Measurements from ENCODE around the gene ARHGEF17. TPM values are rescaled to one million over a fixed set of nuclear protein-coding genes. Genes with fewer than 3 reads are reported as not detected.
"Not testable (repeated sequence)": the region's sequence is repeated elsewhere in the genome, so short reads cannot be mapped to it uniquely, and the experiment has no call there.

The ARHGEF17 gene
- total RNA-seq, 1 donor from 2014 or later: 52.0 TPM

- intact Hi-C loops (cut with micrococcal nuclease): no loop called here
- ATAC-seq: no peak
- DNase-seq: no peak
These were observed 37.1 kb upstream of the ARHGEF17 start for GRCh38 chr11:73270855-73271477.

GRCh38 chr11:73271478-73271865 is 36.6 kb upstream of the ARHGEF17 start:
- ATAC-seq; intact Hi-C loops (cut with micrococcal nuclease); DNase-seq: not testable (repeated sequence)

GRCh38 chr11:73271936-73272679 is 36.0 kb upstream of the ARHGEF17 start, which contains the start of gene P2RY6:
Gene P2RY6 (plus strand): TSS chr11:73272338. CDS start chr11:73296519, 24,181 bp downstream.
- ATAC-seq (peak; percentile 66), DNase-seq (no peak)
- intact Hi-C loops (cut with micrococcal nuclease): no loop called here

GRCh38 chr11:73272680-73273038 is 35.4 kb upstream of the ARHGEF17 start:
- ATAC-seq: no peak

GRCh38 chr11:73273222-73273895 is 34.7 kb upstream of the ARHGEF17 start:
- DNase-seq (no peak), ATAC-seq (peak; percentile 34)
- intact Hi-C loops (cut with micrococcal nuclease): no loop called here

More at GRCh38 chr11:73272680-73273038, 35.4 kb upstream of the ARHGEF17 start:
- no peak for DNase-seq
- intact Hi-C loops (cut with micrococcal nuclease): no loop called here

GRCh38 chr11:73274191-73274590 is 33.9 kb upstream of the ARHGEF17 start:
- ATAC-seq; DNase-seq; intact Hi-C loops (cut with micrococcal nuclease): not testable (repeated sequence)

- no peak for DNase-seq
- ATAC-seq: no peak
- intact Hi-C loops (cut with micrococcal nuclease): no loop called here
These were observed 33.2 kb upstream of the ARHGEF17 start for GRCh38 chr11:73274722-73275380.

GRCh38 chr11:73275381-73275750 is 32.7 kb upstream of the ARHGEF17 start:
- no peak for ATAC-seq
- intact Hi-C loops (cut with micrococcal nuclease): no loop called here
- DNase-seq: no peak

- DNase-seq: no peak
- intact Hi-C loops (cut with micrococcal nuclease): no loop called here
These were observed 30.6 kb upstream of the ARHGEF17 start for GRCh38 chr11:73277467-73277866.

GRCh38 chr11:73280626-73281025 is 27.4 kb upstream of the ARHGEF17 start:
- ATAC-seq: peak; percentile 75
- DNase-seq: no peak
- intact Hi-C loops (cut with micrococcal nuclease): no loop called here

More at GRCh38 chr11:73277467-73277866, 30.6 kb upstream of the ARHGEF17 start:
- no peak for ATAC-seq

GRCh38 chr11:73281201-73281741 is 26.8 kb upstream of the ARHGEF17 start:
- peak; percentile 76 for ATAC-seq
- DNase-seq: no peak
- intact Hi-C loops (cut with micrococcal nuclease): no loop called here

GRCh38 chr11:73281796-73282660 is 26.0 kb upstream of the ARHGEF17 start:
- ATAC-seq (no peak), DNase-seq (no peak)
- intact Hi-C loops (cut with micrococcal nuclease): no loop called here

- DNase-seq (no peak), ATAC-seq (no peak)
- intact Hi-C loops (cut with micrococcal nuclease): no loop called here
These were observed 24.6 kb upstream of the ARHGEF17 start for GRCh38 chr11:73283276-73284000.

- DNase-seq: no peak
- ATAC-seq: no peak
- intact Hi-C loops (cut with micrococcal nuclease): no loop called here
These were observed 24.0 kb upstream of the ARHGEF17 start for GRCh38 chr11:73284106-73284505.

GRCh38 chr11:73285721-73286120 is 22.4 kb upstream of the ARHGEF17 start:
- no peak for DNase-seq
- ATAC-seq: no peak
- intact Hi-C loops (cut with micrococcal nuclease): no loop called here

- intact Hi-C loops (cut with micrococcal nuclease): no loop called here
- no peak for ATAC-seq
- DNase-seq: no peak
These were observed 21.8 kb upstream of the ARHGEF17 start for GRCh38 chr11:73286240-73286810.

- DNase-seq: no peak
- intact Hi-C loops (cut with micrococcal nuclease): no loop called here
- ATAC-seq: peak; percentile 21
These were observed 20.5 kb upstream of the ARHGEF17 start for GRCh38 chr11:73287400-73288101.
